ENCODE data around the gene MGRN1. TPM values are rescaled to one million over a fixed set of nuclear protein-coding genes. Genes with fewer than 3 reads are reported as not detected.

The MGRN1 gene
- total and polyA plus RNA-seq, 4 donors, result 29.5 to 112 (median 47.0) TPM

- no peak for ATAC-seq (ENCODE audit: insufficient read depth, low FRiP score)
- H3K9me3 ChIP-seq (ENCODE audit: control insufficient read depth in 4 of 4, insufficient read depth in 3 of 4, low read length in 3 of 4), result no peaks in the 10 kb centered on the region
- DNase-seq, result no peak
Measured at GRCh38 chr16:4603624-4604170, 20.9 kb upstream of the MGRN1 start.

GRCh38 chr16:4604401-4604800 is 20.2 kb upstream of the MGRN1 start:
- no peak overlapping the region for H3K9ac ChIP-seq (ENCODE audit: insufficient read depth in 1 of 2, low read length in 2 of 2)
- no peak overlapping the region for H3K27ac ChIP-seq (ENCODE audit: low read depth in 1 of 2, low read length in 1 of 2)
- no peaks in the 10 kb centered on the region for H3K9me3 ChIP-seq (ENCODE audit: control insufficient read depth in 4 of 4, insufficient read depth in 3 of 4, low read length in 3 of 4)
- H3K4me3 ChIP-seq, result no peak overlapping the region
- TF ChIP-seq CTCF (IDR thresholded peaks at IDR 0.05; ENCODE audit: control extremely low read depth, extremely low read depth), result no peak
- ATAC-seq (ENCODE audit: insufficient read depth, low FRiP score) (no peak), DNase-seq (no peak)
- 70 to 72% methylated on average over 13 to 15 of the region's 15 CpGs for WGBS, 2 donors
- H3K36me3 ChIP-seq (ENCODE audit: control insufficient read depth in 4 of 4, insufficient read depth in 4 of 4, low read length in 4 of 4), result peaks cover 0 to 18% (median 0%) of the 10 kb centered on the region in 4 donors
- peaks cover 0 to 17% (median 4%) of the 10 kb centered on the region in 5 donors for H3K4me1 ChIP-seq (ENCODE audit: control insufficient read depth in 5 of 5, insufficient read depth in 5 of 5, low read length in 5 of 5)
- no peaks in the 10 kb centered on the region for H3K27me3 ChIP-seq (ENCODE audit: control insufficient read depth in 3 of 3, insufficient read depth in 3 of 3, low read length in 2 of 3)

More at GRCh38 chr16:4603624-4604170, 20.9 kb upstream of the MGRN1 start:
- Histone ChIP-seq H3K4me1 (ENCODE audit: control insufficient read depth in 5 of 5, insufficient read depth in 5 of 5, low read length in 5 of 5) (peaks cover 0 to 17% (median 4%) of the 10 kb centered on the region in 5 donors), H3K9ac (ENCODE audit: insufficient read depth in 1 of 2, low read length in 2 of 2) (no peak overlapping the region), H3K27me3 (ENCODE audit: control insufficient read depth in 3 of 3, insufficient read depth in 3 of 3, low read length in 2 of 3) (no peaks in the 10 kb centered on the region), H3K36me3 (ENCODE audit: control insufficient read depth in 4 of 4, insufficient read depth in 4 of 4, low read length in 4 of 4) (peaks cover 0 to 12% (median 0%) of the 10 kb centered on the region in 4 donors), H3K4me3 (no peak overlapping the region), H3K27ac (ENCODE audit: low read depth in 1 of 2, low read length in 1 of 2) (no peak overlapping the region)
- 57 to 82% methylated on average over 13 of the region's 13 CpGs for WGBS, 2 donors
- TF ChIP-seq CTCF (IDR thresholded peaks at IDR 0.05; ENCODE audit: control extremely low read depth, extremely low read depth), result no peak

- no peak for DNase-seq
Measured at GRCh38 chr16:4606354-4606753, 18.3 kb upstream of the MGRN1 start.

More at GRCh38 chr16:4606354-4606753, 18.3 kb upstream of the MGRN1 start:
- WGBS, 2 donors, result 68 to 78% methylated on average over 9 of the region's 9 CpGs
- no peak for TF ChIP-seq CTCF (IDR thresholded peaks at IDR 0.05; ENCODE audit: control extremely low read depth, extremely low read depth)
- Histone ChIP-seq H3K9me3 (ENCODE audit: control insufficient read depth in 4 of 4, insufficient read depth in 3 of 4, low read length in 3 of 4) (no peaks in the 10 kb centered on the region), H3K4me3 (no peak overlapping the region), H3K4me1 (ENCODE audit: control insufficient read depth in 5 of 5, insufficient read depth in 5 of 5, low read length in 5 of 5) (peaks cover 0 to 12% (median 2%) of the 10 kb centered on the region in 5 donors), H3K36me3 (ENCODE audit: control insufficient read depth in 4 of 4, insufficient read depth in 4 of 4, low read length in 4 of 4) (peaks cover 0 to 25% (median 0%) of the 10 kb centered on the region in 4 donors), H3K9ac (ENCODE audit: insufficient read depth in 1 of 2, low read length in 2 of 2) (no peak overlapping the region), H3K27ac (ENCODE audit: low read depth in 1 of 2, low read length in 1 of 2) (no peak overlapping the region), H3K27me3 (ENCODE audit: control insufficient read depth in 3 of 3, insufficient read depth in 3 of 3, low read length in 2 of 3) (no peaks in the 10 kb centered on the region)
- ATAC-seq (ENCODE audit: insufficient read depth, low FRiP score), result no peak
